Breast epithelium (tissue), 3 donors: ENCODE data around the gene CNPY4.

ENCODE experiments used
- POLR2A ChIP-seq: fragments of 450-650 bp; IDR thresholded peaks from one replicate; pipeline ENCODE4 v1.6.1; 2016; ENCODE audit warnings: antibody characterized with exemption, mild to moderate bottlenecking, moderate library complexity
- POLR2AphosphoS5 ChIP-seq, 3 donors: sonication (generic); formaldehyde crosslinking; IDR thresholded peaks; one replicate each; pipeline ENCODE4 v1.6.1; 2017; ENCODE audit warnings: antibody characterized with exemption in 3 of 3
- TF ChIP-seq, protein P1 (sequence below), 3 donors: fragments of 450-650 bp; IDR thresholded peaks; one replicate each; pipeline ENCODE4 v1.5.1; 2016 to 2017; ENCODE audit warnings: antibody characterized with exemption in 3 of 3, mild to moderate bottlenecking in 3 of 3, moderate library complexity in 3 of 3

DNA sequence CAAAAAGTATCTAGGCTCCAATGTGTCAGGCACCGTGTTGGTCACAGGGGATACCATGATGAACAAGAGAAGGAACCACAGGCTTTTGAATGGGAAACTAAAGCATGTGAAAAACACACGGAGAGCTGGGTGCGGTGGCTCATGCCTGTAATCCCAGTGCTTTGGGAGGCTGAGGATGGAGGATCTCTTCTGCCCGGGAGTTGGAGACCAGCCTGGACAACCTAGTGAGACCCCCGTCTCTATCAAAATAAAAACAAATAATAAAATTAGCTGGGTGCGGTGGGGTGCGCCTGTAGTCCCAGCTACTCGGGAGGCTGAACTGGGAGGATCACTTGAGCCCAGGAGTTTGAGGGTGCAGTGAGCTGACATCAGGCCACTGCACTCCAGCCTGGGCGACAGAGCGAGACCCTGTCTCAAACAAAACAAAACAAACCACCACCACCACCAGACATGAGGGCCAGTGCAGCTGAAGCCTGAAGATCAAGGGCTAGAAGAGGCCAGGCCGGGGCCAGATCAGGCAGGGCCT lies 31.3 kb upstream of the CNPY4 start:
- no peak for TF ChIP-seq POLR2AphosphoS5 (IDR thresholded peaks at IDR 0.05)
- TF ChIP-seq, protein P1, sequence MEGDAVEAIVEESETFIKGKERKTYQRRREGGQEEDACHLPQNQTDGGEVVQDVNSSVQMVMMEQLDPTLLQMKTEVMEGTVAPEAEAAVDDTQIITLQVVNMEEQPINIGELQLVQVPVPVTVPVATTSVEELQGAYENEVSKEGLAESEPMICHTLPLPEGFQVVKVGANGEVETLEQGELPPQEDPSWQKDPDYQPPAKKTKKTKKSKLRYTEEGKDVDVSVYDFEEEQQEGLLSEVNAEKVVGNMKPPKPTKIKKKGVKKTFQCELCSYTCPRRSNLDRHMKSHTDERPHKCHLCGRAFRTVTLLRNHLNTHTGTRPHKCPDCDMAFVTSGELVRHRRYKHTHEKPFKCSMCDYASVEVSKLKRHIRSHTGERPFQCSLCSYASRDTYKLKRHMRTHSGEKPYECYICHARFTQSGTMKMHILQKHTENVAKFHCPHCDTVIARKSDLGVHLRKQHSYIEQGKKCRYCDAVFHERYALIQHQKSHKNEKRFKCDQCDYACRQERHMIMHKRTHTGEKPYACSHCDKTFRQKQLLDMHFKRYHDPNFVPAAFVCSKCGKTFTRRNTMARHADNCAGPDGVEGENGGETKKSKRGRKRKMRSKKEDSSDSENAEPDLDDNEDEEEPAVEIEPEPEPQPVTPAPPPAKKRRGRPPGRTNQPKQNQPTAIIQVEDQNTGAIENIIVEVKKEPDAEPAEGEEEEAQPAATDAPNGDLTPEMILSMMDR (IDR thresholded peaks at IDR 0.05), result no peak
- TF ChIP-seq POLR2A, result no peak
